Nucleus accumbens (tissue), 56 donors: ENCODE results near the gene FERMT3.

Experiments
- DNase-seq, 56 donors: peaks; one replicate each; lab custom pipeline; 2025; lab: John Stamatoyannopoulos, UW

The FERMT3 gene

GRCh38 chr11:64185693-64186491, 20.6 kb upstream of the FERMT3 start, which contains the start of gene STIP1:
Gene STIP1 (plus strand): TSS chr11:64186171. CDS start chr11:64186262, 91 bp downstream.
- peak; percentile 95 to 100 (median 99) for DNase-seq

- DNase-seq, result peak in 14 of 56 donors; percentile 29 to 66 (median 46)
Measured at GRCh38 chr11:64186492-64187165, 19.9 kb upstream of the FERMT3 start.

- no peak for DNase-seq
Measured at GRCh38 chr11:64192434-64192833, 14.1 kb upstream of the FERMT3 start.

GRCh38 chr11:64196626-64197025, 9.9 kb upstream of the FERMT3 start:
- peak in 2 of 56 donors; percentile 19 for DNase-seq

GRCh38 chr11:64198511-64198910, 8.0 kb upstream of the FERMT3 start:
- DNase-seq, result no peak

GRCh38 chr11:64201543-64201942, 5.0 kb upstream of the FERMT3 start:
- no peak for DNase-seq

GRCh38 chr11:64202992-64203391, 3.5 kb upstream of the FERMT3 start:
- DNase-seq, result no peak

GRCh38 chr11:64203421-64204079, 3.0 kb upstream of the FERMT3 start:
- no peak for DNase-seq

GRCh38 chr11:64204080-64204440, 2.5 kb upstream of the FERMT3 start:
- DNase-seq, result no peak

GRCh38 chr11:64204464-64204989, 2.0 kb upstream of the FERMT3 start:
- peak in 53 of 56 donors; percentile 10 to 91 (median 61) for DNase-seq

- peak in 24 of 56 donors; percentile 15 to 82 (median 39) for DNase-seq
Measured at GRCh38 chr11:64207256-64208085, 950 bp downstream of the FERMT3 start.

GRCh38 chr11:64208086-64208795, 1.7 kb downstream of the FERMT3 start:
- no peak for DNase-seq

GRCh38 chr11:64208796-64209562, 2.5 kb downstream of the FERMT3 start:
- DNase-seq, result peak in 3 of 56 donors; percentile 18 to 42 (median 32)

GRCh38 chr11:64209563-64209843, 3.0 kb downstream of the FERMT3 start:
- DNase-seq, result no peak

GRCh38 chr11:64210301-64211020, 3.9 kb downstream of the FERMT3 start:
- DNase-seq, result no peak

- no peak for DNase-seq
Measured at GRCh38 chr11:64211181-64211872, 4.8 kb downstream of the FERMT3 start.

GRCh38 chr11:64216879-64217278, 10.4 kb downstream of the FERMT3 start:
- DNase-seq, result no peak
